IMR-90 (cell line): ENCODE measurements around the gene TRMT10B. TPM values are rescaled to one million over a fixed set of nuclear protein-coding genes. Genes with fewer than 3 reads are reported as not detected.

ENCODE experiments used
- ATAC-seq: fragments of 200-7000 bp; cut with Tn5 transposase; 2 replicates; pipeline ENCODE4 v1.9.1; 2020; ENCODE audit warnings: low read depth, mild to moderate bottlenecking, moderate library complexity
- BruUV-seq: library from RNA; stranded (reverse); fragments of 400-500 nt; replicated peaks from 2 replicates; lab custom pipeline; 2021; lab: Mats Ljungman, UMichigan
- CTCF ChIA-PET: fragments of 300-600 bp; formaldehyde crosslinking; extraction: SDS; loops from one replicate; lab custom pipeline; 2021; ENCODE audit warnings: antibody characterized with exemption; lab: Yijun Ruan, JAX
- POLR2A ChIA-PET: fragments of 300-600 bp; sonication (Branson Sonifier 250); formaldehyde crosslinking; loops from one replicate; lab custom pipeline; 2022; ENCODE audit warnings: antibody characterized with exemption; ENCODE audit not compliant: unreplicated experiment; lab: Charles Lee
- DNase-seq: peaks from one replicate; pipeline ENCODE4 v3.0.0; 2013
- H2AFZ ChIP-seq: replicated peaks from 2 replicates; pipeline ENCODE3; 2013; ENCODE audit warnings: low read length, mild to moderate bottlenecking; ENCODE audit not compliant: poor library complexity
- H2AK5ac ChIP-seq: 2 replicates; pipeline ENCODE4 v1.6.1; 2013; ENCODE audit warnings: low read depth, low read length, inconsistent platforms
- H2AK9ac ChIP-seq: replicated peaks from 2 replicates; pipeline ENCODE3; 2013; ENCODE audit warnings: mild to moderate bottlenecking, low read depth, low read length, moderate library complexity; ENCODE audit not compliant: poor library complexity
- H2BK120ac ChIP-seq: 2 replicates; pipeline ENCODE4 v1.6.1; 2013; ENCODE audit warnings: low read depth, low read length, inconsistent platforms
- H2BK15ac ChIP-seq: 3 replicates; pipeline ENCODE4 v1.6.1; 2013; ENCODE audit warnings: low read depth, low read length, inconsistent platforms
- H2BK20ac ChIP-seq: 2 replicates; pipeline ENCODE4 v1.6.1; 2013; ENCODE audit warnings: low read depth, mild to moderate bottlenecking, inconsistent platforms, low read length, moderate library complexity
- H2BK5ac ChIP-seq: 2 replicates; pipeline ENCODE4 v1.6.1; 2013; ENCODE audit warnings: mild to moderate bottlenecking, low read depth, low read length, inconsistent platforms; ENCODE audit not compliant: poor library complexity, severe bottlenecking
- H3K14ac ChIP-seq: replicated peaks from 2 replicates; pipeline ENCODE4 v1.6.1; 2013; ENCODE audit warnings: low read depth, low read length, inconsistent platforms
- H3K18ac ChIP-seq: 2 replicates; pipeline ENCODE4 v1.6.1; 2013; ENCODE audit warnings: low read depth, low read length, control low read depth
- H3K23ac ChIP-seq: 2 replicates; pipeline ENCODE4 v1.6.1; 2013; ENCODE audit warnings: low read depth, low read length, inconsistent platforms
- H3K27ac ChIP-seq: 2 replicates; pipeline ENCODE4 v1.5.1; 2013; ENCODE audit warnings: mild to moderate bottlenecking, control low read depth, low read length; ENCODE audit not compliant: insufficient read depth
- H3K27me3 ChIP-seq: 2 replicates; pipeline ENCODE4 v1.6.1; 2013; ENCODE audit warnings: low read length; ENCODE audit not compliant: control insufficient read depth, insufficient read depth
- H3K36me3 ChIP-seq: 2 replicates; pipeline ENCODE4 v1.6.1; 2013; ENCODE audit warnings: low read length, mixed read lengths; ENCODE audit not compliant: control insufficient read depth, insufficient read depth
- H3K4ac ChIP-seq: 2 replicates; pipeline ENCODE4 v1.6.1; 2013; ENCODE audit warnings: low read depth, low read length, inconsistent platforms
- H3K4me1 ChIP-seq: 2 replicates; pipeline ENCODE4 v1.6.1; 2013; ENCODE audit warnings: low read length, mixed read lengths; ENCODE audit not compliant: control insufficient read depth, insufficient read depth
- H3K4me2 ChIP-seq: 2 replicates; pipeline ENCODE4 v1.6.1; 2013; ENCODE audit warnings: low read depth, mild to moderate bottlenecking, control low read depth, low read length, moderate library complexity
- H3K4me3 ChIP-seq: 2 replicates; pipeline ENCODE4 v1.5.1; 2013; ENCODE audit warnings: low read depth, mild to moderate bottlenecking, control low read depth, low read length, moderate library complexity; ENCODE audit not compliant: insufficient read depth
- H3K56ac ChIP-seq: 2 replicates; pipeline ENCODE4 v1.6.1; 2013; ENCODE audit warnings: low read length, inconsistent platforms; ENCODE audit not compliant: insufficient read depth; ENCODE audit errors: extremely low read depth
- H3K79me1 ChIP-seq, 2 experiments: 2 replicates each; pipeline ENCODE4 v1.6.1; 2013; ENCODE audit warnings: low read length in 2 of 2, inconsistent platforms in 1 of 2, low read depth in 1 of 2
- H3K9ac ChIP-seq: 2 replicates; pipeline ENCODE4 v1.6.1; 2013; ENCODE audit warnings: low read depth, low read length, control low read depth
- H3K9me1 ChIP-seq: 2 replicates; pipeline ENCODE4 v1.6.1; 2013; ENCODE audit warnings: low read length, inconsistent platforms; ENCODE audit not compliant: insufficient read depth
- H3K9me3 ChIP-seq: 2 replicates; pipeline ENCODE4 v1.6.1; 2013; ENCODE audit warnings: low read length; ENCODE audit not compliant: control insufficient read depth, insufficient read depth
- H4K20me1 ChIP-seq: 2 replicates; pipeline ENCODE4 v1.6.1; 2013; ENCODE audit warnings: low read length, inconsistent platforms; ENCODE audit not compliant: insufficient read depth
- H4K5ac ChIP-seq: 2 replicates; pipeline ENCODE4 v1.6.1; 2013; ENCODE audit warnings: mild to moderate bottlenecking, low read depth, low read length, control low read depth
- H4K8ac ChIP-seq, 2 experiments: 2 replicates each; pipeline ENCODE4 v1.6.1; 2013; ENCODE audit warnings: low read depth in 2 of 2, low read length in 2 of 2, control low read depth in 1 of 2, inconsistent platforms in 1 of 2
- H4K91ac ChIP-seq: 2 replicates; pipeline ENCODE4 v1.6.1; 2013; ENCODE audit warnings: low read depth, low read length, inconsistent platforms; ENCODE audit not compliant: insufficient read depth
- BHLHE40 ChIP-seq: fragments of 150-350 bp; IDR thresholded peaks from 2 replicates; pipeline ENCODE4 v1.6.1; 2016; ENCODE audit warnings: mild to moderate bottlenecking, low read depth, low read length
- RAD21 ChIP-seq: IDR thresholded peaks from 2 replicates; pipeline ENCODE4 v1.6.1; 2012; ENCODE audit warnings: low read length, improper control_type of control experiment
- RFX5 ChIP-seq: IDR thresholded peaks from 2 replicates; pipeline ENCODE4 v1.8.0; 2012; ENCODE audit warnings: low read depth, mild to moderate bottlenecking, low read length, moderate library complexity
- WGBS, 2 experiments: methylation state at CpG; one replicate each; pipeline versions ENCODE4 v1.1.5 to v1.1.7; 2013; ENCODE audit warnings: missing lambda C conversion rate in 2 of 2; ENCODE audit not compliant: insufficient read length in 1 of 2; ENCODE audit errors: extremely low coverage in 2 of 2; 5-methylcytosine and 5-hydroxymethylcytosine counted together
- dilution Hi-C: fragments of 300-500 bp; cut with HindIII; formaldehyde crosslinking; loops from one replicate; pipeline ENCODE4 v1.14.3; 2018; ENCODE audit warnings: low sequenced_read_pairs; ENCODE audit not compliant: unreplicated experiment
- in situ Hi-C: fragments of 300-500 bp; cut with MboI; formaldehyde crosslinking; loops from 3 replicates; pipeline ENCODE4 v1.14.3; 2019; ENCODE audit warnings: low sequenced_read_pairs, inconsistent platforms, mixed read lengths
- intact Hi-C: fragments of 100-400 bp; cut with micrococcal nuclease; formaldehyde crosslinking; loops from 2 replicates; pipeline ENCODE4 v1.10.0; 2022
- polyA plus RNA-seq, 3 experiments: library from polyadenylated mRNA; depleted of rRNA; stranded (reverse); fragments of >200 nt; gene quantifications; 2 replicates each; pipeline ENCODE4 v1.2.3, GENCODE V29; 2012; ENCODE audit warnings: low replicate concordance in 1 of 3
- total RNA-seq: library from RNA; depleted of rRNA; stranded (reverse); fragments of >200 nt; gene quantifications from 2 replicates; pipeline ENCODE4 v1.2.3, GENCODE V29; 2012
- TF ChIP-seq, protein P1 (sequence below): fragments of 150-350 bp; IDR thresholded peaks from 2 replicates; pipeline ENCODE4 v1.6.1; 2017; ENCODE audit warnings: mild to moderate bottlenecking, antibody characterized with exemption, low read length, low read depth

Gene TRMT10B
- total and polyA plus RNA-seq, 2 of the 4 experiments (the other 2 are of a cell fraction), result 2.3 to 4.5 TPM

DNA sequence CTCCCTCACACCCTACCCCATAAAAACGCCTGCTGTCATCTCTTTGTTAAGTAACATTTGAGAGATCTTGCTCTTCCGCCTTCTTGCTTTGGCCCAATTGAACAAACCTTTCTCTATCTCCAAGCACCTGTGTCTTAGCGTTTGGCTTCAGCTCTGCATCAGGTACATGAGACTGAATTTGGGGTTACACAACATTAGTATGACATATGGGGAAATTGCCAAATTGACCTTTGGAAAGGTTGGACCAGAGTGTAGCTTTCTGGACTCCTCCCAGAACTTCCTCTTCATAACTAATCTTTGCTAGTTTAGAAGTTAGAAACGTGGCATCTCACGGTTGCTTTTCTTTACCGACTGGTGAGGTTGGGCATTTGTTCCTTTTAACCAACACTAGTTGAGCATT is 34.7 kb downstream of the TRMT10B start:
- no peak overlapping the region for H2AFZ ChIP-seq
- no TSS peak for BruUV-seq
- peaks cover 1% of the 10 kb centered on the region; the same call in 1 of the 2 replicates for H3K36me3 ChIP-seq
- H3K18ac ChIP-seq, result no peak overlapping the region
- H3K4ac ChIP-seq, result no peak overlapping the region
- DNase-seq (no peak), ATAC-seq (no peak)
- H2BK20ac ChIP-seq, result no peak overlapping the region
- H2BK15ac ChIP-seq, result no peak overlapping the region
- ChIA-PET CTCF (no interaction called here), POLR2A (no interaction called here)
- peaks cover 6% of the 10 kb centered on the region; the same call in 1 of the 2 replicates for H3K9me1 ChIP-seq
- H4K20me1 ChIP-seq, result peaks cover 6% of the 10 kb centered on the region; the same call in 1 of the 2 replicates
- no peak overlapping the region for H4K5ac ChIP-seq
- no peak overlapping the region for H3K9ac ChIP-seq
- H2BK120ac ChIP-seq, result no peak overlapping the region
- H3K27me3 ChIP-seq, result no peaks in the 10 kb centered on the region
- no peak overlapping the region for H4K8ac ChIP-seq
- WGBS, 2 experiments, result 80% methylated on average over 1 of the region's 6 CpGs; no CpG with 5 or more reads in 1 of the 2 experiments
- no peak overlapping the region for H3K4me2 ChIP-seq
- H3K79me1 ChIP-seq, result peaks cover 9 to 23% of the 10 kb centered on the region in 2 experiments; a peak in 3 of 4 replicates
- H2AK5ac ChIP-seq, result no peak overlapping the region
- intact Hi-C loops, result no loop called here
- H3K14ac ChIP-seq, result no peak overlapping the region
- no peak overlapping the region for H3K23ac ChIP-seq
- no peak overlapping the region for H3K27ac ChIP-seq
- no peak overlapping the region for H2AK9ac ChIP-seq
- dilution Hi-C loops, result no loop called here
- no peaks in the 10 kb centered on the region for H3K9me3 ChIP-seq
- H3K56ac ChIP-seq, result no peak overlapping the region
- TF ChIP-seq RFX5 (no peak), RAD21 (no peak), BHLHE40 (no peak)
- TF ChIP-seq, protein P1, sequence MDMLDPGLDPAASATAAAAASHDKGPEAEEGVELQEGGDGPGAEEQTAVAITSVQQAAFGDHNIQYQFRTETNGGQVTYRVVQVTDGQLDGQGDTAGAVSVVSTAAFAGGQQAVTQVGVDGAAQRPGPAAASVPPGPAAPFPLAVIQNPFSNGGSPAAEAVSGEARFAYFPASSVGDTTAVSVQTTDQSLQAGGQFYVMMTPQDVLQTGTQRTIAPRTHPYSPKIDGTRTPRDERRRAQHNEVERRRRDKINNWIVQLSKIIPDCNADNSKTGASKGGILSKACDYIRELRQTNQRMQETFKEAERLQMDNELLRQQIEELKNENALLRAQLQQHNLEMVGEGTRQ, result no peak
- no peak overlapping the region for H3K4me3 ChIP-seq
- H4K91ac ChIP-seq, result no peak overlapping the region
- peaks cover 3% of the 10 kb centered on the region; the same call in 1 of the 2 replicates for H3K4me1 ChIP-seq
- in situ Hi-C loops, result no loop called here
- H2BK5ac ChIP-seq, result no peak overlapping the region
